ENCODE measurements around the gene AIF1L. TPM values are rescaled to one million over a fixed set of nuclear protein-coding genes. Genes with fewer than 3 reads are reported as not detected.
A peak's percentile ranks its signal among the peaks of the same experiment; 100 is the strongest.

Gene AIF1L
- total and polyA plus RNA-seq, 2 of the 13 experiments (the other 11 are each of a cell fraction or from before 2014, with no cell fraction given) = 12.4 to 36.5 TPM

DNA sequence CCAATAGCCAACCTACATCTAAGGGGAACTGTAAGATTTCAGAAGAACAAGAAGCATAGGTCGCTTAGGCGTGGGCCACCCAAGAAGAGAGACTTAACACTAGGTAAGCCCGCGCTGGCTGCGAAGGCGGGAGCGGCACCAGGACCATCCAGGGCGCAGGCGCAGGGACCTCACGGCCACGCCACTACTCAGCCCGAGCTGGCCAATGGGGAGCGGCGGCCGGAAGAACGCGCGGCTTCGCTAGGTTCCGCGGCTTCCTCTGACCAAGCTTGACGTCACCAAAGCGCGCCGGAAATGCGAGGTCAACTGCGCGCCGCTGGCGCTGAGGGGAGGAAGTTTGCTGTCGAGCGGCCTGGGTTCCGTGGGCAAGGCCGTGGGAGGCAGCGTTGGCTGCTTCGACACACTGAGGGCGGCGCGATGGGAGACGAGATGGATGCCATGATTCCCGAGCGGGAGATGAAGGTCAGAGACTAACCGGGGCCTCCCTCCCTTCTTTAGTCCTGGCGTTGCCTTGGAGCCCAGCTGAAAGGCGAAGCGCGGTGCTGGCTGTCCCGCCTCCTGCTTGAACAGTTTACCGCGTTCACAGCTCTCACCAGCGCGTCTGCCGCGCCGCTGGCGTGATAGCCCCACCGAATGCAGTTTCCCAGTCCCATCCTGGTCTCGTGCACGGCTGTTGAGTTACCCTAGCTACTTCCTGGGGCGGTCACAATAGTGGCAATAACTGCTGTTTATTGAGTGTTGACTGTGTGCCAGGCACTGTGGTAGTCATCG, 29.1 kb downstream of the AIF1L start, which contains the start of gene NUP214 (continued):
- peak; percentile 93; the same call in 1 of the 2 replicates for TF ChIP-seq ZNF674 (CRISPR knock-in tag; IDR thresholded peaks at IDR 0.05; ENCODE audit: low read depth)
- peak; percentile 85; the same call in 1 of the 2 replicates for TF ChIP-seq SMAD1 (CRISPR knock-in tag; IDR thresholded peaks at IDR 0.05; ENCODE audit: borderline replicate concordance, low read depth)
- TF ChIP-seq ERF (CRISPR knock-in tag; IDR thresholded peaks at IDR 0.05) = peak; percentile 96
- no peak for TF ChIP-seq MTA3 (CRISPR knock-in tag; IDR thresholded peaks at IDR 0.05)
- TF ChIP-seq RFXAP (CRISPR knock-in tag; IDR thresholded peaks at IDR 0.05; ENCODE audit: borderline replicate concordance) = peak; percentile 95; the same call in 1 of the 2 replicates
- peak; percentile 89; the same call in 1 of the 2 replicates for TF ChIP-seq ZSCAN21 (CRISPR knock-in tag; IDR thresholded peaks at IDR 0.05; ENCODE audit: borderline replicate concordance)
- 0 out of 2 replicates have a peak, but pooled peaks have one; percentile 72 for TF ChIP-seq STAT5B (CRISPR knock-in tag; IDR thresholded peaks at IDR 0.05)
- peak; percentile 72; the same call in 1 of the 2 replicates for TF ChIP-seq CBX5 (CRISPR knock-in tag; IDR thresholded peaks at IDR 0.05; ENCODE audit: borderline replicate concordance)
- 0 out of 2 replicates have a peak, but pooled peaks have one; percentile 46 for TF ChIP-seq TSC22D2 (CRISPR knock-in tag; IDR thresholded peaks at IDR 0.05; ENCODE audit: borderline replicate concordance)
- TF ChIP-seq ARHGAP35 (CRISPR knock-in tag; IDR thresholded peaks at IDR 0.05; ENCODE audit: borderline replicate concordance) = peak; percentile 52; the same call in 1 of the 2 replicates
- 0 out of 2 replicates have a peak, but pooled peaks have one; percentile 67 for TF ChIP-seq KDM3A (CRISPR knock-in tag; IDR thresholded peaks at IDR 0.05; ENCODE audit: low read depth)
- no peak for TF ChIP-seq AKAP8 (CRISPR knock-in tag; IDR thresholded peaks at IDR 0.05)
- no peak for TF ChIP-seq ZKSCAN5 (CRISPR knock-in tag; IDR thresholded peaks at IDR 0.05)
- no peak for TF ChIP-seq PAF1 (CRISPR knock-in tag; IDR thresholded peaks at IDR 0.05)
- peak; percentile 84 for TF ChIP-seq UBTF (CRISPR knock-in tag; IDR thresholded peaks at IDR 0.05)
- TF ChIP-seq, protein P1, sequence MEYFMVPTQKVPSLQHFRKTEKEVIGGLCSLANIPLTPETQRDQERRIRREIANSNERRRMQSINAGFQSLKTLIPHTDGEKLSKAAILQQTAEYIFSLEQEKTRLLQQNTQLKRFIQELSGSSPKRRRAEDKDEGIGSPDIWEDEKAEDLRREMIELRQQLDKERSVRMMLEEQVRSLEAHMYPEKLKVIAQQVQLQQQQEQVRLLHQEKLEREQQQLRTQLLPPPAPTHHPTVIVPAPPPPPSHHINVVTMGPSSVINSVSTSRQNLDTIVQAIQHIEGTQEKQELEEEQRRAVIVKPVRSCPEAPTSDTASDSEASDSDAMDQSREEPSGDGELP (IDR thresholded peaks at IDR 0.05; ENCODE audit: borderline replicate concordance, low read depth) = peak; percentile 37; the same call in 1 of the 2 replicates
- no peak for TF ChIP-seq HOXD1 (CRISPR knock-in tag; IDR thresholded peaks at IDR 0.05)
- no peak for TF ChIP-seq RCOR2 (CRISPR knock-in tag; IDR thresholded peaks at IDR 0.05)
- TF ChIP-seq MBD4 (IDR thresholded peaks at IDR 0.05; ENCODE audit: borderline replicate concordance, low read length) = no peak
- TF ChIP-seq ETV5 (CRISPR knock-in tag; IDR thresholded peaks at IDR 0.05; ENCODE audit: borderline replicate concordance) = peak; percentile 79; the same call in 1 of the 2 replicates
- peak; percentile 79 for TF ChIP-seq ZBTB25 (CRISPR knock-in tag; IDR thresholded peaks at IDR 0.05)
- TF ChIP-seq SALL1 (CRISPR knock-in tag; IDR thresholded peaks at IDR 0.05) = peak; percentile 87
- peak; percentile 99 for TF ChIP-seq ZFX (CRISPR knock-in tag; IDR thresholded peaks at IDR 0.05; ENCODE audit: low read depth)
- no peak for TF ChIP-seq ZMYM2 (CRISPR knock-in tag; IDR thresholded peaks at IDR 0.05)
- peak; percentile 82; the same call in 1 of the 2 replicates for TF ChIP-seq PHF21A (CRISPR knock-in tag; IDR thresholded peaks at IDR 0.05)
